ENCODE measurements around the gene TCTN3. TPM values are rescaled to one million over a fixed set of nuclear protein-coding genes. Genes with fewer than 3 reads are reported as not detected.

TCTN3 gene
- total RNA-seq (2016; rRNA removed; fragmentation: Illumina TruSeq; extraction: Trizol) (42.2 and 60.0 TPM in 2 replicates), polyA plus RNA-seq (2011; rRNA removed) (39.3 and 53.3 TPM in 2 replicates), polyA minus RNA-seq (2011; rRNA and poly(A)+ RNA removed; ENCODE audit: low replicate concordance) (68.6 and 112 TPM in 2 replicates), Bru-seq, nascent RNA (percentile 78 among the genes with signal in this experiment), BruChase-seq, experiment 1, labeled RNA remaining after a 6-hour chase (percentile 75 among the genes with signal in this experiment), BruChase-seq, experiment 2, labeled RNA remaining after a 2-hour chase (percentile 75 among the genes with signal in this experiment)
- 7.7 and 8.3 TPM in 2 replicates for total RNA-seq (2016; cell fraction: cytosol; rRNA removed; fragmentation: Illumina TruSeq; extraction: Trizol; ENCODE audit: low read depth)
- total RNA-seq (2016; cell fraction: insoluble cytoplasmic fraction; rRNA removed; fragmentation: Illumina TruSeq; extraction: Trizol): 40.2 and 59.3 TPM in 2 replicates
- 22.9 and 26.8 TPM in 2 replicates for total RNA-seq (2016; cell fraction: membrane; rRNA removed; fragmentation: Illumina TruSeq; extraction: Trizol)
- total RNA-seq (2016; cell fraction: nucleus; rRNA removed; fragmentation: Illumina TruSeq; extraction: Trizol): 56.0 and 68.7 TPM in 2 replicates
- polyA plus RNA-seq (2011; cell fraction: cytosol; rRNA removed): 37.4 and 40.2 TPM in 2 replicates
- polyA plus RNA-seq (2011; cell fraction: nucleus; rRNA removed): 23.9 and 27.6 TPM in 2 replicates
- 27.8 and 33.4 TPM in 2 replicates for polyA plus RNA-seq (2012)
- 7.2 and 7.5 TPM in 2 replicates for polyA plus RNA-seq (2016; cell fraction: cytosol; fragmentation: Illumina TruSeq; extraction: Trizol; ENCODE audit: low read depth)
- 36.4 and 37.1 TPM in 2 replicates for polyA plus RNA-seq (2016; cell fraction: insoluble cytoplasmic fraction; fragmentation: Illumina TruSeq; extraction: Trizol; ENCODE audit: low read depth)
- polyA plus RNA-seq (2016; cell fraction: membrane; fragmentation: Illumina TruSeq; extraction: Trizol; ENCODE audit: low read depth): 15.5 and 17.6 TPM in 2 replicates
- polyA plus RNA-seq (2016; cell fraction: nucleus; fragmentation: Illumina TruSeq; extraction: Trizol; ENCODE audit: insufficient read depth, low read depth): 65.4 and 68.8 TPM in 2 replicates
- 36.2 and 43.2 TPM in 2 replicates for polyA minus RNA-seq (2011; cell fraction: cytosol; rRNA and poly(A)+ RNA removed)
- polyA minus RNA-seq (2011; cell fraction: nucleus; rRNA and poly(A)+ RNA removed): 32.1 and 37.8 TPM in 2 replicates
- long read RNA-seq, experiment 1, transcript TCTN3-207 (14 exons, 2,739 nt): major isoform, 57 of 66 reads
- long read RNA-seq, experiment 1, partial matches to known transcripts: 1 of 66 reads
- long read RNA-seq, experiment 1, other reads (novel, unspliced or antisense): 7 of 66 reads
- long read RNA-seq, experiment 2, transcript TCTN3-207 (14 exons, 2,739 nt): major isoform, 34 of 63 reads
- long read RNA-seq, experiment 2, partial matches to known transcripts: 15 of 63 reads
- long read RNA-seq, experiment 2, other reads (novel, unspliced or antisense): 13 of 63 reads

- no peaks in the 10 kb centered on the region for H4K20me1 ChIP-seq (ENCODE audit: insufficient read depth, low read length)
- intact Hi-C loops (cut with micrococcal nuclease; ENCODE audit: unreplicated experiment): loop anchor here (1.0 kb wide), 2 partner anchors 148 to 171 kb away; no protein-coding TSS in a partner anchor
- peak within 1 kb of the TSS; percentile 81 for H2AFZ ChIP-seq (ENCODE audit: low read length)
- peaks cover 0 to 17% of the 10 kb centered on the region in 2 experiments; a peak in 3 of 5 replicates for H3K36me3 ChIP-seq (replicated peaks in 1 of 2; ENCODE audit: control insufficient read depth in 1 of 2, insufficient read depth in 2 of 2, low read length in 2 of 2)
- peaks cover 34% of the 10 kb centered on the region for H3K4me1 ChIP-seq (ENCODE audit: insufficient read depth, low read length)
- H3K9ac ChIP-seq (ENCODE audit: insufficient read depth, low read depth, low read length): peak within 1 kb of the TSS; percentile 88
- CTCF ChIA-PET (ENCODE audit: low intra/inter-chr PET ratio, low total read pairs): interaction anchor here (0.6 to 2.3 kb wide), 5 partner anchors 148 to 349 kb away, joined by 3 to 41 read pairs (median 5); partner anchors contain the start of genes CC2D2B and CCNJ
- WGBS (ENCODE audit: low lambda C conversion rate): 0% methylated on average over 5 of the region's 53 CpGs
- H3K9me3 ChIP-seq (ENCODE audit: low read length): no peaks in the 10 kb centered on the region
- ATAC-seq (peak; percentile 99), FAIRE-seq (peak; percentile 100), DNase-seq (ENCODE audit: low spot score) (peak; percentile 99)
- H3K4me2 ChIP-seq (ENCODE audit: low read depth, low read length): peak within 1 kb of the TSS; percentile 88
- in situ Hi-C loops (cut with HindIII; ENCODE audit: extremely low pct_ligation_motif_present, low pct_unique_long_range_greater_than_20kb): no loop called here
- no peaks in the 10 kb centered on the region; a peak in 1 of 5 replicates for H3K27me3 ChIP-seq (ENCODE audit: control insufficient read depth in 1 of 2, insufficient read depth in 2 of 2, low read length in 2 of 2)
- H3K4me3 ChIP-seq (replicated peaks in 1 of 3; ENCODE audit: insufficient read depth in 1 of 3, low read depth in 2 of 3, low read length in 3 of 3): peak within 1 kb of the TSS; percentile 76 to 97 (median 83)
- H3K27ac ChIP-seq (ENCODE audit: extremely low read length, insufficient read depth, low read length): peak within 1 kb of the TSS; percentile 72
- BruUV-seq (replicated peaks): no TSS peak
- POLR2A ChIA-PET: interaction anchor here (0.8 to 2.2 kb wide), 12 partner anchors 37 to 436 kb away, joined by 3 to 13 read pairs (median 4); partner anchors contain the start of genes ALDH18A1, CCNJ and ZNF518A
- H3K79me2 ChIP-seq (ENCODE audit: insufficient read depth, low read length): peaks cover 29% of the 10 kb centered on the region
- peak; percentile 59; the same call in 1 of the 2 replicates for TF ChIP-seq KAT7 (CRISPR knock-in tag; IDR thresholded peaks at IDR 0.05; ENCODE audit: borderline replicate concordance)
- TF ChIP-seq SMARCE1 (IDR thresholded peaks at IDR 0.05; ENCODE audit: borderline replicate concordance): no peak
- TF ChIP-seq ADNP (CRISPR knock-in tag; IDR thresholded peaks at IDR 0.05): peak; percentile 95
- no peak for TF ChIP-seq ZNF841 (CRISPR knock-in tag; IDR thresholded peaks at IDR 0.05; ENCODE audit: borderline replicate concordance)
- no peak for TF ChIP-seq SCMH1 (CRISPR knock-in tag; IDR thresholded peaks at IDR 0.05; ENCODE audit: borderline replicate concordance)
- peak; percentile 76 for TF ChIP-seq SP4 (CRISPR knock-in tag; IDR thresholded peaks at IDR 0.05)
- TF ChIP-seq ZNF644 (CRISPR knock-in tag; IDR thresholded peaks at IDR 0.05; ENCODE audit: low read depth): no peak
- TF ChIP-seq ZNF768 (CRISPR knock-in tag; IDR thresholded peaks at IDR 0.05): no peak; the same call in 1 of the 2 replicates
- TF ChIP-seq CREB3 (CRISPR knock-in tag; IDR thresholded peaks at IDR 0.05): no peak
- TF ChIP-seq ESRRA (CRISPR knock-in tag; IDR thresholded peaks at IDR 0.05; ENCODE audit: low read depth): peak; percentile 55; the same call in 1 of the 2 replicates
- peak; percentile 93 for TF ChIP-seq ATF1 (CRISPR knock-in tag; IDR thresholded peaks at IDR 0.05)
- peak; percentile 42; the same call in 1 of the 2 replicates for TF ChIP-seq TFDP2 (CRISPR knock-in tag; IDR thresholded peaks at IDR 0.05)
- no peak for TF ChIP-seq CERS6 (CRISPR knock-in tag; IDR thresholded peaks at IDR 0.05)
These were observed at the start of gene TCTN3 for GRCh38 chr10:95693668-95694534. TCTN3 (minus strand) TSS chr10:95693927; CDS start chr10:95693899, 28 bp downstream.

All from HepG2 (cell line).